B cell (primary cell): ENCODE measurements around the gene TBC1D23.

Source experiments
- EZH2 ChIP-seq: IDR thresholded peaks from 2 replicates; pipeline ENCODE4 v1.6.1; 2012; ENCODE audit warnings: borderline replicate concordance, low read depth, mild to moderate bottlenecking, moderate library complexity, low read length; ENCODE audit not compliant: insufficient read depth, poor library complexity, severe bottlenecking
- TF ChIP-seq, protein P1 (sequence below): fragments of 200-600 bp; IDR thresholded peaks from one replicate; pipeline ENCODE4 v1.8.0; 2022; ENCODE audit warnings: antibody characterized with exemption, mild to moderate bottlenecking

GRCh38 chr3:100234364-100234763 is 26.4 kb upstream of the TBC1D23 start:
- TF ChIP-seq, protein P1, sequence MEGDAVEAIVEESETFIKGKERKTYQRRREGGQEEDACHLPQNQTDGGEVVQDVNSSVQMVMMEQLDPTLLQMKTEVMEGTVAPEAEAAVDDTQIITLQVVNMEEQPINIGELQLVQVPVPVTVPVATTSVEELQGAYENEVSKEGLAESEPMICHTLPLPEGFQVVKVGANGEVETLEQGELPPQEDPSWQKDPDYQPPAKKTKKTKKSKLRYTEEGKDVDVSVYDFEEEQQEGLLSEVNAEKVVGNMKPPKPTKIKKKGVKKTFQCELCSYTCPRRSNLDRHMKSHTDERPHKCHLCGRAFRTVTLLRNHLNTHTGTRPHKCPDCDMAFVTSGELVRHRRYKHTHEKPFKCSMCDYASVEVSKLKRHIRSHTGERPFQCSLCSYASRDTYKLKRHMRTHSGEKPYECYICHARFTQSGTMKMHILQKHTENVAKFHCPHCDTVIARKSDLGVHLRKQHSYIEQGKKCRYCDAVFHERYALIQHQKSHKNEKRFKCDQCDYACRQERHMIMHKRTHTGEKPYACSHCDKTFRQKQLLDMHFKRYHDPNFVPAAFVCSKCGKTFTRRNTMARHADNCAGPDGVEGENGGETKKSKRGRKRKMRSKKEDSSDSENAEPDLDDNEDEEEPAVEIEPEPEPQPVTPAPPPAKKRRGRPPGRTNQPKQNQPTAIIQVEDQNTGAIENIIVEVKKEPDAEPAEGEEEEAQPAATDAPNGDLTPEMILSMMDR, result no peak
- no peak for TF ChIP-seq EZH2
